GM23338 (cell line): ENCODE results near the gene APOBEC2. TPM values are rescaled to one million over a fixed set of nuclear protein-coding genes. Genes with fewer than 3 reads are reported as not detected.

ENCODE experiments used
- ATAC-seq: fragments of 200-7000 bp; cut with Tn5 transposase; 3 replicates; pipeline ENCODE4 v1.9.1; 2020
- DNase-seq: peaks from one replicate; pipeline ENCODE4 v3.0.0-alpha.2; 2015; ENCODE audit warnings: low spot score
- H2AFZ ChIP-seq: fragments of 200-600 bp; sonication (generic); 2 replicates; pipeline ENCODE4 v1.8.0; 2016; ENCODE audit warnings: antibody characterized with exemption, mild to moderate bottlenecking, moderate library complexity
- H3F3A ChIP-seq: fragments of 200-600 bp; sonication (generic); replicated peaks from 2 replicates; pipeline ENCODE4 v1.8.0; 2017; ENCODE audit warnings: antibody characterized with exemption, mixed run types, low read depth
- H3K27ac ChIP-seq: fragments of 200-600 bp; sonication (generic); 2 replicates; pipeline ENCODE4 v1.6.1; 2016; ENCODE audit warnings: low read depth
- H3K27me3 ChIP-seq: fragments of 200-600 bp; sonication (generic); 2 replicates; pipeline ENCODE4 v1.8.0; 2016; ENCODE audit warnings: mild to moderate bottlenecking, mixed run types, moderate library complexity; ENCODE audit not compliant: insufficient read depth
- H3K36me3 ChIP-seq: fragments of 200-600 bp; sonication (generic); 2 replicates; pipeline ENCODE4 v1.8.0; 2016; ENCODE audit warnings: mild to moderate bottlenecking; ENCODE audit not compliant: insufficient read depth
- H3K4me1 ChIP-seq: fragments of 200-600 bp; sonication (generic); 2 replicates; pipeline ENCODE4 v1.8.0; 2016; ENCODE audit warnings: mild to moderate bottlenecking, moderate library complexity; ENCODE audit not compliant: insufficient read depth
- H3K4me2 ChIP-seq: fragments of 200-600 bp; sonication (generic); 2 replicates; pipeline ENCODE4 v1.7.1; 2017; ENCODE audit warnings: mixed run types
- H3K4me3 ChIP-seq: fragments of 200-600 bp; sonication (generic); 2 replicates; pipeline ENCODE4 v1.6.1; 2016; ENCODE audit warnings: mixed run types
- H3K79me2 ChIP-seq: fragments of 200-600 bp; sonication (generic); replicated peaks from 2 replicates; pipeline ENCODE4 v1.8.0; 2017; ENCODE audit warnings: mild to moderate bottlenecking; ENCODE audit not compliant: insufficient read depth
- H3K9me2 ChIP-seq: fragments of 200-600 bp; sonication (generic); 2 replicates; pipeline ENCODE4 v1.8.0; 2017; ENCODE audit not compliant: insufficient read depth
- H4K20me1 ChIP-seq: fragments of 200-600 bp; sonication (generic); replicated peaks from 2 replicates; pipeline ENCODE4 v1.8.0; 2017; ENCODE audit warnings: mild to moderate bottlenecking; ENCODE audit not compliant: insufficient read depth
- H3K27ac Mint-ChIP-seq: 2 replicates; pipeline ENCODE4 v1.8.0; 2020; ENCODE audit warnings: inconsistent platforms, mild to moderate bottlenecking, moderate library complexity, mixed read lengths
- H3K27me3 Mint-ChIP-seq: 3 replicates; pipeline ENCODE4 v1.8.0; 2022; ENCODE audit warnings: low read depth, mild to moderate bottlenecking, moderate library complexity, mixed read lengths, inconsistent platforms; ENCODE audit not compliant: insufficient read depth, poor library complexity
- H3K36me3 Mint-ChIP-seq: 3 replicates; pipeline ENCODE4 v1.8.0; 2021; ENCODE audit warnings: low read depth, mild to moderate bottlenecking, inconsistent platforms, moderate library complexity, mixed read lengths
- H3K4me1 Mint-ChIP-seq: 3 replicates; pipeline ENCODE4 v1.8.0; 2020; ENCODE audit warnings: mild to moderate bottlenecking, inconsistent platforms, mixed read lengths
- H3K4me3 Mint-ChIP-seq: 3 replicates; pipeline ENCODE4 v1.8.0; 2021; ENCODE audit warnings: moderate library complexity, mild to moderate bottlenecking, inconsistent platforms, mixed read lengths
- H3K9me3 Mint-ChIP-seq: 3 replicates; pipeline ENCODE4 v1.8.0; 2020; ENCODE audit warnings: moderate library complexity, mild to moderate bottlenecking, inconsistent platforms, mixed read lengths
- CREB1 ChIP-seq: fragments of 250-450 bp; sonication (Bioruptor Pico); IDR thresholded peaks from 2 replicates; pipeline ENCODE4 v1.5.0; 2020; ENCODE audit warnings: low read depth, mild to moderate bottlenecking, moderate library complexity
- ETS1 ChIP-seq: IDR thresholded peaks from 2 replicates; pipeline ENCODE4 v1.6.1; 2016; ENCODE audit warnings: antibody characterized with exemption
- EZH2 ChIP-seq: fragments of 200-600 bp; sonication (generic); IDR thresholded peaks from one replicate; pipeline ENCODE4 v1.8.0; 2017; ENCODE audit warnings: antibody characterized with exemption, mild to moderate bottlenecking, low read depth; ENCODE audit not compliant: unreplicated experiment
- EZH2phosphoT487 ChIP-seq: fragments of 200-600 bp; sonication (generic); IDR thresholded peaks from one replicate; pipeline ENCODE4 v1.8.1; 2018; ENCODE audit warnings: antibody characterized with exemption; ENCODE audit not compliant: unreplicated experiment
- JUNB ChIP-seq: IDR thresholded peaks from one replicate; pipeline ENCODE4 v1.6.1; 2016; ENCODE audit warnings: antibody characterized with exemption; ENCODE audit not compliant: unreplicated experiment
- NANOG ChIP-seq: IDR thresholded peaks from 2 replicates; pipeline ENCODE4 v1.6.1; 2016; ENCODE audit warnings: antibody characterized with exemption, borderline replicate concordance
- POLR2AphosphoS5 ChIP-seq: IDR thresholded peaks from 2 replicates; pipeline ENCODE4 v1.6.1; 2016; ENCODE audit warnings: antibody characterized with exemption, low read depth
- STAT1 ChIP-seq: IDR thresholded peaks from one replicate; pipeline ENCODE4 v1.6.1; 2016; ENCODE audit warnings: antibody characterized with exemption; ENCODE audit not compliant: unreplicated experiment
- ZNF114 ChIP-seq: fragments of 250-450 bp; sonication (Bioruptor Pico); IDR thresholded peaks from 2 replicates; pipeline ENCODE4 v1.5.0; 2020; ENCODE audit warnings: mild to moderate bottlenecking, moderate library complexity
- ZNF331 ChIP-seq: fragments of 250-450 bp; sonication (Bioruptor Pico); IDR thresholded peaks from 2 replicates; pipeline ENCODE4 v1.5.0; 2020; ENCODE audit warnings: low read depth, mild to moderate bottlenecking, moderate library complexity
- polyA plus RNA-seq: library from polyadenylated mRNA; unstranded; fragments of >200 nt; fragmentation: Nextera tagmentation; extraction: Ambion mirVana; gene quantifications from 2 replicates; pipeline ENCODE4 v1.2.1, GENCODE V29; 2016
- total RNA-seq: library from RNA; depleted of rRNA; stranded (reverse); fragments of >200 nt; shearing (Covaris generic); gene quantifications from 2 replicates; pipeline ENCODE4 v1.2.3, GENCODE V29; 2014
- TF ChIP-seq, protein P1 (sequence below): IDR thresholded peaks from one replicate; pipeline ENCODE4 v1.6.1; 2018; ENCODE audit warnings: antibody characterized with exemption; ENCODE audit not compliant: unreplicated experiment
- TF ChIP-seq, protein P2 (sequence below): fragments of 250-450 bp; sonication (Bioruptor Pico); IDR thresholded peaks from 2 replicates; pipeline ENCODE4 v1.5.0; 2020; ENCODE audit warnings: mild to moderate bottlenecking, moderate library complexity
- TF ChIP-seq, protein P3 (sequence below), 2 experiments: fragments of 200-600 bp in 1 of 2; sonication (generic) in 1 of 2; conservative IDR thresholded peaks; 2 replicates each; pipeline versions ENCODE4 v1.5.1 to v1.6.1; 2016 to 2017; ENCODE audit warnings: antibody characterized with exemption in 2 of 2, low read depth in 2 of 2, mild to moderate bottlenecking in 2 of 2, moderate library complexity in 1 of 2

APOBEC2 gene
- total and polyA plus RNA-seq, 2 experiments from 2014 or later: 2.4 TPM; not detected in 1

- DNase-seq: no peak
- Histone ChIP-seq H4K20me1 (no peaks in the 10 kb centered on the region; the same call in 1 of the 2 replicates), H3K4me3 (no peak overlapping the region), H2AFZ (no peak overlapping the region), H3K27ac (no peak overlapping the region), H3K4me2 (no peak overlapping the region), H3K4me1 (peaks cover 13% of the 10 kb centered on the region), H3K36me3 (peaks cover 8% of the 10 kb centered on the region), H3F3A (peaks cover 7% of the 10 kb centered on the region), H3K9me2 (peaks cover 2% of the 10 kb centered on the region; the same call in 1 of the 2 replicates), H3K27me3 (peaks cover 9% of the 10 kb centered on the region), H3K79me2 (no peaks in the 10 kb centered on the region; the same call in 1 of the 2 replicates)
- Mint-ChIP-seq H3K27me3 (peaks cover 3% of the 10 kb centered on the region), H3K27ac (no peak overlapping the region), H3K36me3 (peaks cover 14% of the 10 kb centered on the region), H3K9me3 (no peaks in the 10 kb centered on the region), H3K4me3 (no peak overlapping the region), H3K4me1 (peaks cover 10% of the 10 kb centered on the region; the same call in 2 of the 3 replicates)
- TF ChIP-seq POLR2AphosphoS5: no peak
- no peak for TF ChIP-seq NANOG
- no peak for TF ChIP-seq ZNF114 (CRISPR knock-in tag)
- TF ChIP-seq ETS1: no peak
- TF ChIP-seq, protein P1, sequence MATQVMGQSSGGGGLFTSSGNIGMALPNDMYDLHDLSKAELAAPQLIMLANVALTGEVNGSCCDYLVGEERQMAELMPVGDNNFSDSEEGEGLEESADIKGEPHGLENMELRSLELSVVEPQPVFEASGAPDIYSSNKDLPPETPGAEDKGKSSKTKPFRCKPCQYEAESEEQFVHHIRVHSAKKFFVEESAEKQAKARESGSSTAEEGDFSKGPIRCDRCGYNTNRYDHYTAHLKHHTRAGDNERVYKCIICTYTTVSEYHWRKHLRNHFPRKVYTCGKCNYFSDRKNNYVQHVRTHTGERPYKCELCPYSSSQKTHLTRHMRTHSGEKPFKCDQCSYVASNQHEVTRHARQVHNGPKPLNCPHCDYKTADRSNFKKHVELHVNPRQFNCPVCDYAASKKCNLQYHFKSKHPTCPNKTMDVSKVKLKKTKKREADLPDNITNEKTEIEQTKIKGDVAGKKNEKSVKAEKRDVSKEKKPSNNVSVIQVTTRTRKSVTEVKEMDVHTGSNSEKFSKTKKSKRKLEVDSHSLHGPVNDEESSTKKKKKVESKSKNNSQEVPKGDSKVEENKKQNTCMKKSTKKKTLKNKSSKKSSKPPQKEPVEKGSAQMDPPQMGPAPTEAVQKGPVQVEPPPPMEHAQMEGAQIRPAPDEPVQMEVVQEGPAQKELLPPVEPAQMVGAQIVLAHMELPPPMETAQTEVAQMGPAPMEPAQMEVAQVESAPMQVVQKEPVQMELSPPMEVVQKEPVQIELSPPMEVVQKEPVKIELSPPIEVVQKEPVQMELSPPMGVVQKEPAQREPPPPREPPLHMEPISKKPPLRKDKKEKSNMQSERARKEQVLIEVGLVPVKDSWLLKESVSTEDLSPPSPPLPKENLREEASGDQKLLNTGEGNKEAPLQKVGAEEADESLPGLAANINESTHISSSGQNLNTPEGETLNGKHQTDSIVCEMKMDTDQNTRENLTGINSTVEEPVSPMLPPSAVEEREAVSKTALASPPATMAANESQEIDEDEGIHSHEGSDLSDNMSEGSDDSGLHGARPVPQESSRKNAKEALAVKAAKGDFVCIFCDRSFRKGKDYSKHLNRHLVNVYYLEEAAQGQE: no peak
- TF ChIP-seq STAT1: no peak
- no peak for TF ChIP-seq CREB1 (CRISPR knock-in tag)
- no peak for TF ChIP-seq ZNF331 (CRISPR knock-in tag)
- TF ChIP-seq EZH2: no peak
- TF ChIP-seq, protein P2, sequence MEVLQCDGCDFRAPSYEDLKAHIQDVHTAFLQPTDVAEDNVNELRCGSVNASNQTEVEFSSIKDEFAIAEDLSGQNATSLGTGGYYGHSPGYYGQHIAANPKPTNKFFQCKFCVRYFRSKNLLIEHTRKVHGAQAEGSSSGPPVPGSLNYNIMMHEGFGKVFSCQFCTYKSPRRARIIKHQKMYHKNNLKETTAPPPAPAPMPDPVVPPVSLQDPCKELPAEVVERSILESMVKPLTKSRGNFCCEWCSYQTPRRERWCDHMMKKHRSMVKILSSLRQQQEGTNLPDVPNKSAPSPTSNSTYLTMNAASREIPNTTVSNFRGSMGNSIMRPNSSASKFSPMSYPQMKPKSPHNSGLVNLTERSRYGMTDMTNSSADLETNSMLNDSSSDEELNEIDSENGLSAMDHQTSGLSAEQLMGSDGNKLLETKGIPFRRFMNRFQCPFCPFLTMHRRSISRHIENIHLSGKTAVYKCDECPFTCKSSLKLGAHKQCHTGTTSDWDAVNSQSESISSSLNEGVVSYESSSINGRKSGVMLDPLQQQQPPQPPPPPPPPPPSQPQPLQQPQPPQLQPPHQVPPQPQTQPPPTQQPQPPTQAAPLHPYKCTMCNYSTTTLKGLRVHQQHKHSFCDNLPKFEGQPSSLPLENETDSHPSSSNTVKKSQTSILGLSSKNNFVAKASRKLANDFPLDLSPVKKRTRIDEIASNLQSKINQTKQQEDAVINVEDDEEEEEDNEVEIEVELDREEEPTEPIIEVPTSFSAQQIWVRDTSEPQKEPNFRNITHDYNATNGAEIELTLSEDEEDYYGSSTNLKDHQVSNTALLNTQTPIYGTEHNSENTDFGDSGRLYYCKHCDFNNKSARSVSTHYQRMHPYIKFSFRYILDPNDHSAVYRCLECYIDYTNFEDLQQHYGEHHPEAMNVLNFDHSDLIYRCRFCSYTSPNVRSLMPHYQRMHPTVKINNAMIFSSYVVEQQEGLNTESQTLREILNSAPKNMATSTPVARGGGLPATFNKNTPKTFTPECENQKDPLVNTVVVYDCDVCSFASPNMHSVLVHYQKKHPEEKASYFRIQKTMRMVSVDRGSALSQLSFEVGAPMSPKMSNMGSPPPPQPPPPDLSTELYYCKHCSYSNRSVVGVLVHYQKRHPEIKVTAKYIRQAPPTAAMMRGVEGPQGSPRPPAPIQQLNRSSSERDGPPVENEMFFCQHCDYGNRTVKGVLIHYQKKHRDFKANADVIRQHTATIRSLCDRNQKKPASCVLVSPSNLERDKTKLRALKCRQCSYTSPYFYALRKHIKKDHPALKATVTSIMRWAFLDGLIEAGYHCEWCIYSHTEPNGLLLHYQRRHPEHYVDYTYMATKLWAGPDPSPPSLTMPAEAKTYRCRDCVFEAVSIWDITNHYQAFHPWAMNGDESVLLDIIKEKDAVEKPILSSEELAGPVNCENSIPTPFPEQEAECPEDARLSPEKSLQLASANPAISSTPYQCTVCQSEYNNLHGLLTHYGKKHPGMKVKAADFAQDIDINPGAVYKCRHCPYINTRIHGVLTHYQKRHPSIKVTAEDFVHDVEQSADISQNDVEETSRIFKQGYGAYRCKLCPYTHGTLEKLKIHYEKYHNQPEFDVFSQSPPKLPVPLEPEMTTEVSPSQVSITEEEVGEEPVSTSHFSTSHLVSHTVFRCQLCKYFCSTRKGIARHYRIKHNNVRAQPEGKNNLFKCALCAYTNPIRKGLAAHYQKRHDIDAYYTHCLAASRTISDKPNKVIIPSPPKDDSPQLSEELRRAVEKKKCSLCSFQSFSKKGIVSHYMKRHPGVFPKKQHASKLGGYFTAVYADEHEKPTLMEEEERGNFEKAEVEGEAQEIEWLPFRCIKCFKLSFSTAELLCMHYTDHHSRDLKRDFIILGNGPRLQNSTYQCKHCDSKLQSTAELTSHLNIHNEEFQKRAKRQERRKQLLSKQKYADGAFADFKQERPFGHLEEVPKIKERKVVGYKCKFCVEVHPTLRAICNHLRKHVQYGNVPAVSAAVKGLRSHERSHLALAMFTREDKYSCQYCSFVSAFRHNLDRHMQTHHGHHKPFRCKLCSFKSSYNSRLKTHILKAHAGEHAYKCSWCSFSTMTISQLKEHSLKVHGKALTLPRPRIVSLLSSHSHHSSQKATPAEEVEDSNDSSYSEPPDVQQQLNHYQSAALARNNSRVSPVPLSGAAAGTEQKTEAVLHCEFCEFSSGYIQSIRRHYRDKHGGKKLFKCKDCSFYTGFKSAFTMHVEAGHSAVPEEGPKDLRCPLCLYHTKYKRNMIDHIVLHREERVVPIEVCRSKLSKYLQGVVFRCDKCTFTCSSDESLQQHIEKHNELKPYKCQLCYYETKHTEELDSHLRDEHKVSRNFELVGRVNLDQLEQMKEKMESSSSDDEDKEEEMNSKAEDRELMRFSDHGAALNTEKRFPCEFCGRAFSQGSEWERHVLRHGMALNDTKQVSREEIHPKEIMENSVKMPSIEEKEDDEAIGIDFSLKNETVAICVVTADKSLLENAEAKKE (CRISPR knock-in tag): no peak
- TF ChIP-seq, protein P3, sequence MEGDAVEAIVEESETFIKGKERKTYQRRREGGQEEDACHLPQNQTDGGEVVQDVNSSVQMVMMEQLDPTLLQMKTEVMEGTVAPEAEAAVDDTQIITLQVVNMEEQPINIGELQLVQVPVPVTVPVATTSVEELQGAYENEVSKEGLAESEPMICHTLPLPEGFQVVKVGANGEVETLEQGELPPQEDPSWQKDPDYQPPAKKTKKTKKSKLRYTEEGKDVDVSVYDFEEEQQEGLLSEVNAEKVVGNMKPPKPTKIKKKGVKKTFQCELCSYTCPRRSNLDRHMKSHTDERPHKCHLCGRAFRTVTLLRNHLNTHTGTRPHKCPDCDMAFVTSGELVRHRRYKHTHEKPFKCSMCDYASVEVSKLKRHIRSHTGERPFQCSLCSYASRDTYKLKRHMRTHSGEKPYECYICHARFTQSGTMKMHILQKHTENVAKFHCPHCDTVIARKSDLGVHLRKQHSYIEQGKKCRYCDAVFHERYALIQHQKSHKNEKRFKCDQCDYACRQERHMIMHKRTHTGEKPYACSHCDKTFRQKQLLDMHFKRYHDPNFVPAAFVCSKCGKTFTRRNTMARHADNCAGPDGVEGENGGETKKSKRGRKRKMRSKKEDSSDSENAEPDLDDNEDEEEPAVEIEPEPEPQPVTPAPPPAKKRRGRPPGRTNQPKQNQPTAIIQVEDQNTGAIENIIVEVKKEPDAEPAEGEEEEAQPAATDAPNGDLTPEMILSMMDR (conservative IDR thresholded peaks at IDR 0.05; ENCODE audit: low read depth in 2 of 2): no peak
- no peak for TF ChIP-seq JUNB
- TF ChIP-seq EZH2phosphoT487: no peak
- no peak for ATAC-seq
Measured at GRCh38 chr6:41103847-41104246, 50.8 kb downstream of the APOBEC2 start.
